HepG2 (cell line): ENCODE measurements around the gene SLC51B. TPM values are rescaled to one million over a fixed set of nuclear protein-coding genes. Genes with fewer than 3 reads are reported as not detected.
A peak's percentile ranks its signal among the peaks of the same experiment; 100 is the strongest.

Experiments used
- KAT8 ChIP-seq: IDR thresholded peaks from 2 replicates; pipeline ENCODE4 v1.6.1; 2016; ENCODE audit warnings: missing genetic modification reagents, missing compliant biosample characterization
- KDM4B ChIP-seq: sonication (generic); formaldehyde crosslinking; IDR thresholded peaks from 2 replicates; pipeline ENCODE4 v1.4.0; 2020; ENCODE audit warnings: missing genetic modification reagents
- NCOR1 ChIP-seq: fragments of 200-600 bp; sonication (generic); IDR thresholded peaks from 2 replicates; pipeline ENCODE4 v1.7.0; 2017; ENCODE audit warnings: antibody characterized with exemption, low read length, borderline replicate concordance
- NFE2 ChIP-seq: sonication (generic); formaldehyde crosslinking; IDR thresholded peaks from 2 replicates; pipeline ENCODE4 v1.4.0; 2020; ENCODE audit warnings: missing genetic modification reagents
- RFXAP ChIP-seq: sonication (generic); formaldehyde crosslinking; IDR thresholded peaks from 2 replicates; pipeline ENCODE4 v1.4.0; 2020; ENCODE audit warnings: missing genetic modification reagents, borderline replicate concordance
- TGIF2 ChIP-seq: IDR thresholded peaks from 2 replicates; pipeline ENCODE4 v1.6.1; 2016; ENCODE audit warnings: control low read depth, missing compliant biosample characterization
- ZBTB42 ChIP-seq: sonication (generic); formaldehyde crosslinking; IDR thresholded peaks from 2 replicates; pipeline ENCODE4 v1.5.0; 2020; ENCODE audit warnings: mild to moderate bottlenecking, missing genetic modification reagents
- polyA plus RNA-seq, 8 experiments: library from polyadenylated mRNA; depleted of rRNA in 3 of 8; stranded (reverse) in 7 of 8; unstranded in 1 of 8; fragments of >200 nt; fragmentation: Illumina TruSeq in 4 of 8; extraction: Trizol in 4 of 8; gene quantifications; 2 replicates each; pipeline versions ENCODE4 v1.2.1 to v1.2.3, GENCODE V29; 2011 to 2016; ENCODE audit warnings: low read depth in 4 of 8, missing spikeins in 1 of 8, mixed read lengths in 1 of 8; ENCODE audit not compliant: insufficient read depth in 1 of 8
- total RNA-seq, 5 experiments: library from RNA; depleted of rRNA; stranded (reverse); fragments of >200 nt; fragmentation: Illumina TruSeq; extraction: Trizol; gene quantifications; 2 replicates each; pipeline ENCODE4 v1.2.3, GENCODE V29; 2016; ENCODE audit warnings: low read depth in 1 of 5
- TF ChIP-seq, protein P1 (sequence below): sonication (generic); formaldehyde crosslinking; IDR thresholded peaks from 2 replicates; pipeline ENCODE4 v1.4.0; 2020; ENCODE audit warnings: mild to moderate bottlenecking, missing genetic modification reagents
- TF ChIP-seq, protein P2 (sequence below): IDR thresholded peaks from 2 replicates; pipeline ENCODE4 v1.6.1; 2012; ENCODE audit warnings: low read length, improper control_type of control experiment
- TF ChIP-seq, protein P3 (sequence below): sonication (generic); formaldehyde crosslinking; IDR thresholded peaks from 2 replicates; pipeline ENCODE4 v1.4.0; 2020; ENCODE audit warnings: mild to moderate bottlenecking, missing genetic modification reagents
- TF ChIP-seq, protein P4 (sequence below): sonication (generic); formaldehyde crosslinking; IDR thresholded peaks from 2 replicates; pipeline ENCODE4 v1.8.0; 2022; ENCODE audit warnings: missing genetic modification reagents, low read depth, mild to moderate bottlenecking, borderline replicate concordance
- TF ChIP-seq, protein P5 (sequence below): sonication (generic); formaldehyde crosslinking; IDR thresholded peaks from 2 replicates; pipeline ENCODE4 v1.9.0; 2021; ENCODE audit warnings: missing genetic modification reagents, borderline replicate concordance
- TF ChIP-seq, protein P6 (sequence below): sonication (generic); formaldehyde crosslinking; conservative IDR thresholded peaks from 2 replicates; pipeline ENCODE4 v1.4.0; 2020; ENCODE audit warnings: mild to moderate bottlenecking, missing genetic modification reagents, moderate library complexity

The SLC51B gene
- total and polyA plus RNA-seq, 2 of the 13 experiments (the other 11 are each of a cell fraction or from before 2014, with no cell fraction given) = 14.9 to 17.1 TPM

DNA sequence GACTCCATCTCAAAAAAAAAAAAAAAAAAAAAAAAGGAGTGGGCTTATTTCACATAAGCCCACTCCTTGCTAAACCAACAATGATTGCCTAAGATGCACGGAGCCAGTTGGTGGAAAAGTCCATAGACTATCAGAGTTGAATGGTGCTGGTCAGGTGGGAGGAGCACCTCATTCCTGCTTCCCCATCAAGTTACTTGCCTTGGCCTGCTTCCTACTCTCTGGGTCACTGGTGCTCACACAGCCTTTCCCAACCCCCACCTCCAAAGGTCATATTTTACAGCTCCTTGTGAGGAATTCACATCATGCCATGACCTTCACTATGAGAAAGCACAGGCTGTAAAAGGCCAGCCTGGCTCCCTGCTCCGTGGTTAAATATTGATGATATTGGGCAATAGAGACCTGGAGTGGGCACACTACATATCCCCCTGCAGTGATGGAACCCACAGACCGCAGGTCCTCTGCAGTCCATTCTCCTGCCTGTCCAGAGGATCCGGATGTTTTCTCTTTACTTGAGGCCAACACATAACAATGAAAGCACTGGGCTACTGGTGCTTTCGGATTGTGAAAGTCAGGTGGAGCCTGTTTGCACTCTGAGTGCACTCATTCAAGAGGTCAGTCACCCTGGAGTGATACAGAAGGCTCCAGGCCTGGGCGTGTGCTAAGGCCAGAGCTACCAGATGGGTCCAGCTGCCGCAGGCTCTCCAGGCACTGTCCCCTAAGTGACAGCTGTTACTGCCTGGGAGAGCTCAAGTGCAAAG, at the start of gene SLC51B (continued):
- TF ChIP-seq RFXAP (CRISPR knock-in tag) (0 out of 2 replicates have a peak, but pooled peaks have one; percentile 17), TGIF2 (CRISPR knock-in tag) (peak; percentile 74), NCOR1 (peak; percentile 65), NFE2 (no peak), ZBTB42 (CRISPR knock-in tag) (no peak; the same call in 1 of the 2 replicates), KAT8 (CRISPR knock-in tag) (peak; percentile 63), KDM4B (CRISPR knock-in tag) (peak; percentile 65; the same call in 1 of the 2 replicates)
- TF ChIP-seq, protein P1, sequence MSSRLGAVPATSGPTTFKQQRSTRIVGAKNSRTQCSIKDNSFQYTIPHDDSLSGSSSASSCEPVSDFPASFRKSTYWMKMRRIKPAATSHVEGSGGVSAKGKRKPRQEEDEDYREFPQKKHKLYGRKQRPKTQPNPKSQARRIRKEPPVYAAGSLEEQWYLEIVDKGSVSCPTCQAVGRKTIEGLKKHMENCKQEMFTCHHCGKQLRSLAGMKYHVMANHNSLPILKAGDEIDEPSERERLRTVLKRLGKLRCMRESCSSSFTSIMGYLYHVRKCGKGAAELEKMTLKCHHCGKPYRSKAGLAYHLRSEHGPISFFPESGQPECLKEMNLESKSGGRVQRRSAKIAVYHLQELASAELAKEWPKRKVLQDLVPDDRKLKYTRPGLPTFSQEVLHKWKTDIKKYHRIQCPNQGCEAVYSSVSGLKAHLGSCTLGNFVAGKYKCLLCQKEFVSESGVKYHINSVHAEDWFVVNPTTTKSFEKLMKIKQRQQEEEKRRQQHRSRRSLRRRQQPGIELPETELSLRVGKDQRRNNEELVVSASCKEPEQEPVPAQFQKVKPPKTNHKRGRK (CRISPR knock-in tag) = no peak
- TF ChIP-seq, protein P2, sequence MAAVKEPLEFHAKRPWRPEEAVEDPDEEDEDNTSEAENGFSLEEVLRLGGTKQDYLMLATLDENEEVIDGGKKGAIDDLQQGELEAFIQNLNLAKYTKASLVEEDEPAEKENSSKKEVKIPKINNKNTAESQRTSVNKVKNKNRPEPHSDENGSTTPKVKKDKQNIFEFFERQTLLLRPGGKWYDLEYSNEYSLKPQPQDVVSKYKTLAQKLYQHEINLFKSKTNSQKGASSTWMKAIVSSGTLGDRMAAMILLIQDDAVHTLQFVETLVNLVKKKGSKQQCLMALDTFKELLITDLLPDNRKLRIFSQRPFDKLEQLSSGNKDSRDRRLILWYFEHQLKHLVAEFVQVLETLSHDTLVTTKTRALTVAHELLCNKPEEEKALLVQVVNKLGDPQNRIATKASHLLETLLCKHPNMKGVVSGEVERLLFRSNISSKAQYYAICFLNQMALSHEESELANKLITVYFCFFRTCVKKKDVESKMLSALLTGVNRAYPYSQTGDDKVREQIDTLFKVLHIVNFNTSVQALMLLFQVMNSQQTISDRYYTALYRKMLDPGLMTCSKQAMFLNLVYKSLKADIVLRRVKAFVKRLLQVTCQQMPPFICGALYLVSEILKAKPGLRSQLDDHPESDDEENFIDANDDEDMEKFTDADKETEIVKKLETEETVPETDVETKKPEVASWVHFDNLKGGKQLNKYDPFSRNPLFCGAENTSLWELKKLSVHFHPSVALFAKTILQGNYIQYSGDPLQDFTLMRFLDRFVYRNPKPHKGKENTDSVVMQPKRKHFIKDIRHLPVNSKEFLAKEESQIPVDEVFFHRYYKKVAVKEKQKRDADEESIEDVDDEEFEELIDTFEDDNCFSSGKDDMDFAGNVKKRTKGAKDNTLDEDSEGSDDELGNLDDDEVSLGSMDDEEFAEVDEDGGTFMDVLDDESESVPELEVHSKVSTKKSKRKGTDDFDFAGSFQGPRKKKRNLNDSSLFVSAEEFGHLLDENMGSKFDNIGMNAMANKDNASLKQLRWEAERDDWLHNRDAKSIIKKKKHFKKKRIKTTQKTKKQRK = no peak
- TF ChIP-seq, protein P3, sequence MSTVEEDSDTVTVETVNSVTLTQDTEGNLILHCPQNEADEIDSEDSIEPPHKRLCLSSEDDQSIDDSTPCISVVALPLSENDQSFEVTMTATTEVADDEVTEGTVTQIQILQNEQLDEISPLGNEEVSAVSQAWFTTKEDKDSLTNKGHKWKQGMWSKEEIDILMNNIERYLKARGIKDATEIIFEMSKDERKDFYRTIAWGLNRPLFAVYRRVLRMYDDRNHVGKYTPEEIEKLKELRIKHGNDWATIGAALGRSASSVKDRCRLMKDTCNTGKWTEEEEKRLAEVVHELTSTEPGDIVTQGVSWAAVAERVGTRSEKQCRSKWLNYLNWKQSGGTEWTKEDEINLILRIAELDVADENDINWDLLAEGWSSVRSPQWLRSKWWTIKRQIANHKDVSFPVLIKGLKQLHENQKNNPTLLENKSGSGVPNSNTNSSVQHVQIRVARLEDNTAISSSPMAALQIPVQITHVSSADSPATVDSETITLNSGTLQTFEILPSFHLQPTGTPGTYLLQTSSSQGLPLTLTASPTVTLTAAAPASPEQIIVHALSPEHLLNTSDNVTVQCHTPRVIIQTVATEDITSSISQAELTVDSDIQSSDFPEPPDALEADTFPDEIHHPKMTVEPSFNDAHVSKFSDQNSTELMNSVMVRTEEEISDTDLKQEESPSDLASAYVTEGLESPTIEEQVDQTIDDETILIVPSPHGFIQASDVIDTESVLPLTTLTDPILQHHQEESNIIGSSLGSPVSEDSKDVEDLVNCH (CRISPR knock-in tag) = no peak
- TF ChIP-seq, protein P4, sequence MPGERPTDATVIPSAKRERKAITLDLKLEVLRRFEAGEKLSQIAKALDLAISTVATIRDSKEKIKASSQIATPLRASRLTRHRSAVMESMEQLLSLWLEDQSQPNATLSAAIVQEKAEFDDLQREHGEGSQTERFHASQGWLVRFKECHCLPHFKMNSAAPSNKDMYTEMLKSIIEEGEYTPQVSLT (CRISPR knock-in tag) = no peak
- TF ChIP-seq, protein P5, sequence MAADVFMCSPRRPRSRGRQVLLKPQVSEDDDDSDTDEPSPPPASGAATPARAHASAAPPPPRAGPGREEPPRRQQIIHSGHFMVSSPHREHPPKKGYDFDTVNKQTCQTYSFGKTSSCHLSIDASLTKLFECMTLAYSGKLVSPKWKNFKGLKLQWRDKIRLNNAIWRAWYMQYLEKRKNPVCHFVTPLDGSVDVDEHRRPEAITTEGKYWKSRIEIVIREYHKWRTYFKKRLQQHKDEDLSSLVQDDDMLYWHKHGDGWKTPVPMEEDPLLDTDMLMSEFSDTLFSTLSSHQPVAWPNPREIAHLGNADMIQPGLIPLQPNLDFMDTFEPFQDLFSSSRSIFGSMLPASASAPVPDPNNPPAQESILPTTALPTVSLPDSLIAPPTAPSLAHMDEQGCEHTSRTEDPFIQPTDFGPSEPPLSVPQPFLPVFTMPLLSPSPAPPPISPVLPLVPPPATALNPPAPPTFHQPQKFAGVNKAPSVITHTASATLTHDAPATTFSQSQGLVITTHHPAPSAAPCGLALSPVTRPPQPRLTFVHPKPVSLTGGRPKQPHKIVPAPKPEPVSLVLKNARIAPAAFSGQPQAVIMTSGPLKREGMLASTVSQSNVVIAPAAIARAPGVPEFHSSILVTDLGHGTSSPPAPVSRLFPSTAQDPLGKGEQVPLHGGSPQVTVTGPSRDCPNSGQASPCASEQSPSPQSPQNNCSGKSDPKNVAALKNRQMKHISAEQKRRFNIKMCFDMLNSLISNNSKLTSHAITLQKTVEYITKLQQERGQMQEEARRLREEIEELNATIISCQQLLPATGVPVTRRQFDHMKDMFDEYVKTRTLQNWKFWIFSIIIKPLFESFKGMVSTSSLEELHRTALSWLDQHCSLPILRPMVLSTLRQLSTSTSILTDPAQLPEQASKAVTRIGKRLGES (CRISPR knock-in tag) = no peak
- TF ChIP-seq, protein P6, sequence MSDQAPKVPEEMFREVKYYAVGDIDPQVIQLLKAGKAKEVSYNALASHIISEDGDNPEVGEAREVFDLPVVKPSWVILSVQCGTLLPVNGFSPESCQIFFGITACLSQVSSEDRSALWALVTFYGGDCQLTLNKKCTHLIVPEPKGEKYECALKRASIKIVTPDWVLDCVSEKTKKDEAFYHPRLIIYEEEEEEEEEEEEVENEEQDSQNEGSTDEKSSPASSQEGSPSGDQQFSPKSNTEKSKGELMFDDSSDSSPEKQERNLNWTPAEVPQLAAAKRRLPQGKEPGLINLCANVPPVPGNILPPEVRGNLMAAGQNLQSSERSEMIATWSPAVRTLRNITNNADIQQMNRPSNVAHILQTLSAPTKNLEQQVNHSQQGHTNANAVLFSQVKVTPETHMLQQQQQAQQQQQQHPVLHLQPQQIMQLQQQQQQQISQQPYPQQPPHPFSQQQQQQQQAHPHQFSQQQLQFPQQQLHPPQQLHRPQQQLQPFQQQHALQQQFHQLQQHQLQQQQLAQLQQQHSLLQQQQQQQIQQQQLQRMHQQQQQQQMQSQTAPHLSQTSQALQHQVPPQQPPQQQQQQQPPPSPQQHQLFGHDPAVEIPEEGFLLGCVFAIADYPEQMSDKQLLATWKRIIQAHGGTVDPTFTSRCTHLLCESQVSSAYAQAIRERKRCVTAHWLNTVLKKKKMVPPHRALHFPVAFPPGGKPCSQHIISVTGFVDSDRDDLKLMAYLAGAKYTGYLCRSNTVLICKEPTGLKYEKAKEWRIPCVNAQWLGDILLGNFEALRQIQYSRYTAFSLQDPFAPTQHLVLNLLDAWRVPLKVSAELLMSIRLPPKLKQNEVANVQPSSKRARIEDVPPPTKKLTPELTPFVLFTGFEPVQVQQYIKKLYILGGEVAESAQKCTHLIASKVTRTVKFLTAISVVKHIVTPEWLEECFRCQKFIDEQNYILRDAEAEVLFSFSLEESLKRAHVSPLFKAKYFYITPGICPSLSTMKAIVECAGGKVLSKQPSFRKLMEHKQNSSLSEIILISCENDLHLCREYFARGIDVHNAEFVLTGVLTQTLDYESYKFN (CRISPR knock-in tag) = peak; percentile 95
